HG03469 (cell line): Measurements from ENCODE around the gene SASH1.

Experiments
- ATAC-seq: cut with Tn5 transposase; IDR thresholded peaks from one replicate; pipeline ENCODE4 v1.9.1; 2021; ENCODE audit warnings: mild to moderate bottlenecking, moderate library complexity, moderate number of reproducible peaks; ENCODE audit not compliant: unreplicated experiment

The SASH1 gene

DNA sequence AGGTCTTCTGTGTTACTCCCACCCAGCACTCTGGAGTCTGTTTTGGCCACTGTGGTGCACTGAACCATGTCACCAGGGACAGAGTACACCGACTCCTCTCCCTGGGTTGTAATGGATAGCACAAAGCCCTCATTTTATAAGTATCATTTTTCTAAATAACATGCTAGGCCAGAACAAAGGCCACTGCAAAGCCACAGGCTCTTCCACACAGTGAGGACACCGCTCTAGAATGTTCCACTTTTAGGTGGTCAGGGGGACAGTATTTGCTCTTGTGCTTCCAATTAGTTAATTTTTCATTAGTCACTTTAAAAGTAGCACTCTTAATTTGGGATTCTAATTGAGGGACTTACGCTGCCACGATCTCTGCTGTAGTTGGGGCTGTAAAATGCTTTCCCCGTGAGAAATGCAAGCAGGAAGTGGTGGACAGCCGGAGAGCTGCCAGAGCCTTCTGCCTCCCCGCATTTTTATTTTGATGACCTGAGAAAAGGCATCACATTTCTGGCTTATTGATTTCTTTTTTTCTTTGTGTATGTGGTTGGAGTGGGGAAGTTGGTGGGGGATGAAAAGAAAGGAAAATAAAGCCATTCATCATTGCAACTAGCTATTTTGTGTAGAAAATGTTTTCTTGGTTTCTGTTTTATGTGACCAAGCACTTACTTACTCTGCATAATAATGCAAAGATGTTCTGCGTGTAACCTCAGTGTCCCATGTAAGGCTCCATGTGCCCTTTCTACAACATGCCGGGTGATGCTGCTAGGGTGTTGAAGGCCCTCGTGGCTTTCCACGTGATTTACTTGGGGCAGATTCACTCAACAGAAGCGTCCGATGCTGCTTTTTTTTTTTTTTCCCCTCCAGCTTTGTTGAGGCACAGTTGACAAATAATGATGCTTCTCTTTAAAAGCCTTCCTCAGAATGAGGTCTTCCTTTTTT, 195.9 kb downstream of the SASH1 start:
- no peak for ATAC-seq

DNA sequence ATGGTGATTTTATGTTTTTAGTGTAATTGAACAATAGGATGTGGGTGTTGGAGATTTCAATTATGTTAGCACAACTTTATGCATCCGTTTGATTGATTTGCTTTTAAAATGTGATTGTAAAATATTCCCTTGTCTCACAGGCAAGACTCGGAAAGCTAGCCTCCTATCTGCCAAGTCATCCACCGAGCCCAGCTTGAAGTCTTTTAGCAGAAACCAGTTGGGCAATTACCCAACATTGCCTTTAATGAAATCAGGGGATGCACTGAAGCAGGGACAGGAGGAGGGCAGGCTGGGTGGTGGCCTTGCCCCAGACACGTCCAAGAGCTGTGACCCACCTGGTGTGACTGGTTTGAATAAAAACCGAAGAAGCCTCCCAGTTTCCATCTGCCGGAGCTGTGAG, 200.9 kb downstream of the SASH1 start:
- ATAC-seq, result no peak

DNA sequence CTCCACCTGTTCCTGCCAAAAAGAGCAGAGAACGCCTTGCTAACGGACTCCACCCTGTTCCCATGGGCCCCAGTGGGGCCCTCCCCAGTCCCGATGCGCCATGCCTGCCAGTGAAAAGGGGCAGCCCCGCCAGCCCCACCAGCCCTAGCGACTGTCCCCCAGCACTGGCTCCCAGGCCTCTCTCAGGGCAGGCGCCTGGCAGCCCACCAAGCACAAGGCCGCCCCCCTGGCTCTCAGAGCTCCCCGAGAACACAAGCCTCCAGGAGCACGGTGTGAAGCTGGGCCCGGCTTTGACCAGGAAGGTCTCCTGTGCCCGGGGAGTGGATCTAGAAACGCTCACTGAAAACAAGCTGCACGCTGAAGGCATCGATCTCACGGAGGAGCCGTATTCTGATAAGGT, 201.8 kb downstream of the SASH1 start:
- no peak for ATAC-seq

DNA sequence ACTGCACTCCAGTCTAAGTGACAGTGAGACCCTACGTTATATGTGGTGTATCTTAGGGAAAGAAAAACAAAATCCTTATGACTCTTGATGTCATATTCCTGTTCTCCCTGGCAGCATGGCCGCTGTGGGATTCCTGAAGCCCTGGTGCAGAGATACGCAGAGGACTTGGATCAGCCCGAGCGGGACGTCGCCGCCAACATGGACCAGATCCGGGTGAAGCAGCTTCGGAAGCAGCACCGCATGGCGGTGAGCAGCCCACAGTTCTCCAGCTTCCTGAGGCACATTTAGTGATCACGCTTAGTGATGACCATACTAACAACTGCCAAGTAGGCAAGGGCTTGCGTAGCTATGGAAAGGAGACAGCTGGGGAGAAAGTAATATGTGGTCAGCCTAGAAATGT, 203.3 kb downstream of the SASH1 start:
- no peak for ATAC-seq

DNA sequence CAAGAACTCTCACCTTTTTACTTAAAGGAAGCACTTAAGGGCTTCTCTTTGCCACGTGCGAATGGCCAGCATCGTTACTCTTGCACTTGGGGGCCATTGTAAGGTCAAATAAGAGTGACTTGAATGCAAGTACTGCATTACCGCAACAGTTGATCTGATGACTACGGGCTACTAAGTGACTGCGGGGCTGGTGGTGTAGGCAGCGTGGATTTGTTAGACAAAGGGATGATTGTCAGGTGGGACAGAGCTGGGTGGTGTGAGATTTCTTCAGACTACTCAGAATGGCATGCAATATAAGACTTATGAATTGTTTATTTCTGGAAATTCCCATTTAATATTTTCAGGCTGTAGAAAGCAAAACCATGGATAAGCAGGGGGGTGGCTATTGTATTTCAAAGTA, 204.5 kb downstream of the SASH1 start:
- ATAC-seq, result no peak

DNA sequence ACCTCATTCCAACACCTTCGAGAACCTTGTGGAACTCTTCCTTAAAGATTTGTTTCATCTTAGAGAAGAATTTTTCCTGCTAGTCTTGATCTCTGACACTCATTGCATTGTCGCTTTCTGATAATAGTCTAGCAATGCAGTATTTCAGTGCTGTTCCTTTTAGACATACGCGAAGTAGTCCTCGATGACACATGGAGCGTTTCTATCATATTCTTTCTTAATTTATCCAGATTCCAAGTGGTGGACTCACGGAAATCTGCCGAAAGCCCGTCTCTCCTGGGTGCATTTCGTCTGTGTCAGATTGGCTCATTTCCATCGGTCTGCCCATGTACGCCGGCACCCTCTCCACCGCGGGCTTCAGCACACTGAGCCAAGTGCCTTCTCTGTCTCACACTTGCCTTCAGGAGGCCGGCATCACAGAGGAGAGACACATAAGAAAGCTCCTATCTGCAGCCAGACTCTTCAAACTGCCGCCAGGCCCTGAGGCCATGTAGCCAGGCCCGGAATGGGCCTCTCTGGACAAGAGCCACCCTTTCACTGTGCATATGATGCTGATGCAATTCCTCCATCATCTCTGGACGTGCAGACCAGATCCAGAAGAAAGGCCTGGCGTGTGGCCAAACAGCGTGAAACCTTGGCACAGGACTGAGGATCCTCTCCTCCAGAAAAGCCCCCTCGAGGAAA, 205.6 kb downstream of the SASH1 start:
- ATAC-seq, result no peak

DNA sequence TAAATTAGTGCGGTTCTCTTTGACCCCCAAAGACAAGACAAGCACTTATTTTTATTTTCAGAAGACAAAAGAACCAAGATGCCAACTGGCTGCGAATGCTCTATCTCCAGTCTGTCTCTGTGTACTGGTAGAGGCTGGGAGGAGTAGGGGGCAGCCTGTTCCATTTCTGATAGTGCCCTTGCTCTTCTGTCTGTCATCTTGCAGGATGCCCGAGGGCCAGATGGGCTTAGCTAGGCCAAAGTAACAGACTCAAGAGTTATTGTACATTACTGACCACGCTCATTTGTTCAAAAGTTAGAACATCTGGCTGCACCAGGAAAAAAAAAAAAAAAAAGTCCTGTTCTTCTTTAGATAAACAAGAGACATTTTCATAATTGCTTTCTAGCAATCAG, 206.1 kb downstream of the SASH1 start:
- ATAC-seq, result no peak

DNA sequence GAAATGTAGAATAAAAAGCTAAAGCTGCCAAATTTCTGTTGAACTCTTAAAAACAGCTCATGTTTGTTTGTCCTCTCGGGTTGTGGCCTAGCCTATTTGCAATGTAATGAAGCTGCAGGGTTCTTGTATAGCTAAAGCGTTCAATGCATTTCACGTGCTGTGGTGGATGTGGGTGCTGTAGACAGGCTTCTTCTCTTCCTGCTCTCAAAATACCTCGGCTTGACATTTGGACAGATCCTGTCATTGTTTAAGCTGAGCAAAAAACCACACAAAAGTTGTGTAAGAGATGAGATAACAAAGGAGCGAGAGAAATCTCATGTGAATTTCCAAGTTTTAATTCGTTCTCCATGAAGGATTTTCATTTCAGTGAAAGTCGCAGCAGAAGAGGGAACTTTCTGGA, 207.9 kb downstream of the SASH1 start:
- no peak for ATAC-seq

DNA sequence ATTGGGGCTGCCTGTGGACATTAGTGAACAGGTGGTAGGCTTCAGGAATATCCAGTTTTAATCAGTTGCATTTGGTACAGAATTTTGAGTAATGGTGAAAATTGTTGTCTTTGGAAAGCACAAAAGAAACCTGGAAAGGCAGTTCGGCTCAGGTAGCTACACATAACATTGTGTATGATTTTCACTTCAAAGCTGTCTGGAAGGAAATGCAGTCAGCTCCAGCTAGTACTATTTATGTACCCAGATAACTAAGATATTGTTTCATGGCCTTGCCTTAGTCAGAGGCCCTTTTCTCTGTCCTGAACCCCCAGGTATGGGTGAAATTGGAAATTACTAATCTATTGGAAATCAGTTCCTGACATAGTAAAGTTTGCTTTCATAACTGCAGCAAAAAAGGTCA, 208.6 kb downstream of the SASH1 start:
- no peak for ATAC-seq

DNA sequence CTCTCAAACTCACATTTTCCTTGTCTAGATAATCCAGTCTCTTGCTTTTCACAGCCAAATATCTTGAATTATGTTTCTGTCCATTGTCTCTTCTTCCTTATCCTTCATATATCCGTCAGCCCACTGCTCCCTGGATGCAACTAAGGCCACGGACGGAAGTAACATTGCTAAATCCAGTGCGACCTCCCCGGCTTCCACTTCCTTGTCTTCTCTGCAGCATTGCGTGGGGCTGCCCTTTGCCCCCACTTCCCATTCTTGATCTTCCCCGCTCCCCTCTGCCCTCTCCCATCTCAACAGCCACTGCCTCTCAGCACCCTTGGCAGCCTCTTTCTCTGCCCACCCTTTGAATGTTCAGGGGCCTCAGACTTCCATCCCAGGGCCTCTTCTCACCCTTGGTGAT, 213.8 kb downstream of the SASH1 start:
- no peak for ATAC-seq

DNA sequence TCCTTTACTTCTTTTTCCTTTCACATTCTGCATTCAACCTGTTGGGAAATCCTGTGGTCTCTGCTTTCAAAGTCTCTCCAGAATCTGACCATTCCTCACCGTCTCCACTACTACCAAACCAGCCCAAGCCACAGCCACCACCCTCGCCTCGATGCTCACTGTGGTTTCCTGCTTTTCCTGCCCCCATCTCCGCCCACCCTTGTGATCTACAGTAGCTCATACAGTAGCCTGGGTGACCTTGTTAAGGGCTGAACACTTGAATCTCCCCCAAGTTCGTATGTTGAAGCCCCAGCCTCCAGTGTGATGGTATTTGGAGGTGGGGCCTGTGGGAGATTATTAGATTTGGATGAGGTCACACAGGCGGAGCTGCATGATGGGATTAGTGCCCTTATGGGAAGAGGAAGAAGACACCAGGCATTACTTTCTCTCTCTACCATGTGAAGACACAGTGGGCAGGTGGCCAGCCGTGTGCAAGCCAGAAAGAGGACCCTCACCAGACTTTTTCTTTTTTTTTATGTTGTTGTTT, 215.2 kb downstream of the SASH1 start:
- ATAC-seq, result no peak

DNA sequence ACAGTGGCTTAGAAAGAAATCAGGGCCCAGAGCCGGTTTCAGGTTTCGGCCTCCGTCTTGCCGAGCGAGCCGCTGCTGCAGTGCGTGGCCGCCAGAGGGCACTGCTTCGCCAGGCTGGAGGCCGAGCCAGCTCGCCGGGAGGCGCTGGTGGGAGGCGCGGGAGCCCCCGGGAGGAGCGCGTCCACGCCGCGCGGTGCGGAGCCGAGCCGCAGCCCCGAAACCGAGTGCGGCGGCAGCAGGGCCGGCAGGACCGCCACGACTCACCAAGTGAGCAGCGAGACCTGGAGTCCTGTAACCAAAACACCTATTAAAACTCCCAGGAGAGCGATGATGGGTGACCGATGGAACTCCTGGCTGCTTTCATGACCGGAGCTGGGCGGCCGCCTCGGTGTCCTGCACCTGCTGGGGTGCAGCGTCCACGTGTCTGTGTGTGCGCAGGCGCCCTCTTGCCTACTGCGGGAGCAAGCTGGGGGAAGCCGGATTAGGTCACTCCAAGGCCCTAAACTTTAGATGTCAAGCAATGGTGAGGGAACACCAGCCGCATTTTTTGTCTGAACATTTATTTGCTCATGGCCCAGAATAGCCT, 217.3 kb downstream of the SASH1 start:
- ATAC-seq, result peak; percentile 83

DNA sequence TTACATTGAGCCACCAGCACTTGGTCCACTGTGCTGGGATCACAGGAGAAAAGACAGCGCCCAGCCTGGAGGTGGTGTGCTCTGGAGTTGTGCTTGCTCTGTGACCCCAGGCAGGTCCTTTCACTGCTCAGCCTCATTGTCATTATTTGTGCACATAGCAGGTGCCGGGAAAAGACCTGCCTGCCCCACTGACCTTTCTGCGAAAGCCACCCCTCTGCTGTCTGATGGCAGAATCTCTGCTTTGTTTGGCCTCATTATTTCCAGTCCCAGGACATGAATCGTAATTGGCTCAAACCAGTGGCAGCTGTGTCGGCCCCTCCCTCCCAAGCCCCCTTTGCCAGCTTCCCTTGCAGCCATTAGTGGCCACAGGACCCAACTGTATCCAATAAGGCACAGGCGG, 219.0 kb downstream of the SASH1 start:
- no peak for ATAC-seq

DNA sequence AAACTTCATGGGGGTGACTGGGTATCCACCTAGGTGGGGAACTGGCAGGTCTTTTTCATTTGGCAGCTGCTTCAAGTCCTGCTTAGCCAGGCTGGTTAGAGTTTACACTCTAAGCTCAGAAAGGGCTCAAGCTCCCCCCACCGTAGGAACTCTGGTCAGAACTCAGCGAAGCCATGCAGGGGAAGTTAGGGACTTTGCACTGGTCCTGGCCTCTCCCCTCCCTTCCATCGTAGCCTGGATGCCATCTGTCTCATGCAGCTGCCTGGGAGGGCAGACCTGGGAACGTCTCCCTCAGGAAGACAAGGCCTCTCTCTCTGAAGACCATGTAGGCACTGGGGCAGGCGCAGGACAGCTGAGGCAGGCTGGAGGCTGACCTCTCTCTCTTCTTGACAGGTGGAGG, 220.4 kb downstream of the SASH1 start:
- ATAC-seq, result no peak

DNA sequence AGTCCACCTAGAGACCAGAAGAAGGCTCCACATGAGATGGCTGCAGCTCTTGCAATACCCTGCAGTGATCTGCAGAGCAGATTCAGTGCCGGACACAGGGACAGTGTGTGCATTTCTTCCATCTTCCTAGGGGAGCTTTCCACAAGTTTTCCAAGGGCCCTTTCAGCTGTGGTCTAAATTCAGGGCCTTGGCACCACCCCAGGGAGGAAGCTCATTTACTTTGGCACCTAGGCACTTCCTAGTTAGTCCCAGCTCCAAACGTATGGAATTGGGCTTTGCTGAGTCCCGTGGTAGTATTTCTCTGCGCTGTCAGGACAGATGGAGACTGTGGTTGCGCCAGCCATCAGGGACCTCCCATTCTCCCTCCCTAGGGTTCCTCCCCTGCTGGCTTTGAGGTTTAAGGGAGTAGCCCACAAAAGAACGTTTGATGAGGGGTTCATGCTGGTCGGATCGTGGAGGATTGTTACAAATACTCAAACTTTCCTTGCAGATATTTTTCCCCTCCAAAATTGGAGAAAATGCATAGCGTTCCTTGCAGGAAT, 221.9 kb downstream of the SASH1 start:
- no peak for ATAC-seq

DNA sequence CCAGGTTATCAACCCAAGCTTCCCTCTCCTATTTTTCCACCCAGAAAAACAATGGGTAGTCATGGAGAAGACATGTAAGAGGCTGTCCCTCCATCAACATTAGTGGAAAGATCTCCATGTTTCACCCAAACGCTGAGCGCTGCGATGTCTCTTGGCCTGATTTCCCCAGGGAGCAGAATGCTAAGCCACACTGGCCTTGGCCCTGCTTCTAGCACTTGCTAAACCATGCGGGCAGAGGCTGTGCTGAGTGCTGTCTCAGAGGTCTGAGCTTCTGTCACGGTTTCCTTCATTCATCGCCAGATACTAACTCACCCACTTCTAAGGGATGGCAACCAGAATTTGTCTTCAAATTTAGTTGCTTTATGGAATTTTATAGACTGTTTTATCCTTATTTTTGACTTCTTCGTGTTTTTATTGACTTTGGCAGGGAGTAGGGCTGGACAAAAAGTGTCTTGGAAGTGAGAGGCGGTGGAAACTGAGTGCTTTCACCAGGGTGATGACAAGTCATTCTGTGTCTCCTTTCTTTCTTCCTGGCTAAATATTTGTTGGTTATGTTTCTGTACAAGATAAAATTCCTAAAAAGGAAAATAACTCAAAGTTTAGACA, 222.8 kb downstream of the SASH1 start:
- ATAC-seq, result no peak

DNA sequence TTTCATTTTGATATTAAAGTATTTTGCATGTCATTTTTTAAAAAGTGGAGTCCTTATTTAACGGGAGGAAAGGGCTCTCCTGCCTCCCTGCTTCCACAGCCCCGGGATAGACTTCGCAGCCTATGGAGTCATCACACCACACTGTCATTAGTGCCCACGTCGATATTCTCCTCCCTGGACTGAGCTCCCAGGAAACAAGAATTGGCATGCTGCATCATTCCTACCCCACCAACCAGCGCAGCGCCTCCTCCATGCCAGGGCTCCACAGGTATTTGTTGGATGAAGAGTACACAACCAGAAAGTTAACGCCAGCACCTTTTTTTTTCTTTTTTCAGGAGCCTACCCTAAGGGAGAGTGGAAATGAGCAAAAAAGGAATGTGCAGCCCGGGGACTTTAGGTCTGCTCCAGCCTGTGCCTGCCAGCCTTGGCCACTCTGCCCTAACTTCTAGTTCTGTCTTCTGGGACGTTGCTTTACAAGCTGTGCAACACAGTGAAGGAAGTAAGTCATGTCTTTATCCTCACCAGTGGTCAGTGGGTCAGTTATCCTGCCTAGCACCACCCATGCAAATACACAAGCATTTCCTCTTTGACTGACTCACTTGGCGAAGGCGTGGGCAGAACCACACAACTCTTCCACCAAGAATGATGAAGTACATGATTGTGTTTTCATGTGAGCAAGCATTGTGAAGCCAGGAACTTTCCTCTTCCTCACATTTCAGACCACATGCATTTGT, 223.5 kb downstream of the SASH1 start:
- peak; percentile 40 for ATAC-seq

DNA sequence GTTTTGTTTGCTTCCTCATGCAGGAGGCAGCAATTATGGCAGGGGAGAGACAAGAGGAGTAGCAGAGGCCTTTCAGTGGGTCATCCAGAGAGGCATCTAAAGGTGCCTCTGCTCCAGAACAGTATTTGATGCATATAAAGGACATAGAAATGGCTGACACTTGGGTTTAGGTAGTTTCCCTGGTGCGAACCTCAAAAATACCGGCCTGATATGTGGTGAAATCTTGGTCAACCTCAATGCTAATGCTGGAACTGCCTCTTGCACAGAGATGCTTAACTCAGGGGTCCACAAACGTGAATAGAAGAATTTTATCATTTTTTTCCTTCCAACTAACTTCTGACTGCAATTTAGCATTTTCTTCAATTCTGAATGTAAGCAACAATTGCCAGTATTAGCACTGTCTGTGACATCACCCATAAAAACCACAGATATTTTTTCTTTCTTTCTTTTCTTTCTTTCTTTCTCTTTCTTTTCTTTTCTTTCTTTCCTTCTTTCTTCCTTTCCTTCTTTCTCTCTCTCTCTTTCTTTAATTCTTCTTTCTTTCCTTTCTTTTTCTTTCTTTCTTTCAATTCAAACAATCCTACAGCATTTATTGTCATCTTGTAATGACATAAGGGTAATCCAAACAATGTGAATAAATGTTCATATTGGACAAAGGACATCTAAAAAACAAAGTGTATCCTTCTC, 224.2 kb downstream of the SASH1 start:
- ATAC-seq, result peak; percentile 75

DNA sequence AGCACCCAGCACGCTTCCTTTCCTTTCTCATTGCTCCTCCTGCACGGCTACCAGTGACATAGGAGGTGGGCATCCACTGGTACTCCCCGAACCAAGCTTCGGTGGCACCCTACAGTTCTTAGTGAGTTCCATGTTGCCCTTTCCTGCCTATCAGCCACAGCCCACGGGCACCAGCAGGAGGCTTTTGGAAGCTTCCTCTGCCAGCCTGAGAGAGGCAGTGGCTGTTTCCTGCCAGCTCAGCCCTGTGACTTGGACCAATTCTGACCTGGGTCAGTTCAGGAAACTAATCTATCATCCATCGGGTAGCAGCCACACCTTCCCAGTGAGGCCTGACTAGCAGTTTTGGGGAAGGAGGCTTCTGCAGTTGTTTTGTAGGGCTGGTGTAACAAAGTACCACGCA, 227.8 kb downstream of the SASH1 start:
- no peak for ATAC-seq
